ENCODE data around the gene HOXD3.

Gene HOXD3

DNA sequence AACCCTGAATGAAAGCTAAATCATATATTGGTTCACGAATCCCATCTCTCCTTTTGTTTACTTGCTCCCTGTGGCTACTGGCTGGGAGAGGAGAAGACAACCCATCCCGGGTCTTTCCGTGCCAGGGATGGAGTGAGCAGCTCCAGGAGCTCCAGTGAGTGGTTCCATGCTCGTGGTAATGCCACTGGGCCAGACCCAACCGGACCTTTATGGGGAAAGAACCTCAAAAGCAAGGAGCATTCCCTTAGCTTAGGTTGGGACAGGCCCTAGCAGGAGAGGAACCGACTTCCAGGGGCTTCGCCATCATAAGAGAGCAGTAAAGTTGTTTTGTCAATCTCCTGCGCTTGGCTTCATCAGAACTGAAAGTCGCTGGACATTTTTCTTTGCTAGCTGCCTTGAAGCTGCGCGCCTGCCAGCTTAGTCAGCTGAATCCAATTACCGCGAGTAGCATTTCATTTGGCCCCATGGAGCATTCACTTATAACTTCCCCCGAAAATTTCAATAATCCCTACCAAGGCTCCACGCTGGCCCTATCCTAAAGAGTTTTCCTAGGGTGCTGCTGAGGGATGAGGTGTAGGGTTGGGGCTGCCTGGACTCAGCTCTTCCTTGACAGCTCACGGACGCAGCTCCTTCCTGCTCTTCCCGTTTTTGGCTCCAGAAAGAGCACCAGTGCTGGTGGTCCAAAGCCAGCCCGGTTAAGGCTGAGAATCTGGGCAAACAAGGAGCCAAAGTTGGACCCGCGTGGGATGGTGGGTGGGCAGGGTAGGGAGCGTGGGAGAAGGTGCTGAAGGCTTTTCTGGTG lies 4.9 kb downstream of the HOXD3 start:
- FAIRE-seq (no peak), DNase-seq (ENCODE audit: insufficient read length, low spot score) (no peak)

DNA sequence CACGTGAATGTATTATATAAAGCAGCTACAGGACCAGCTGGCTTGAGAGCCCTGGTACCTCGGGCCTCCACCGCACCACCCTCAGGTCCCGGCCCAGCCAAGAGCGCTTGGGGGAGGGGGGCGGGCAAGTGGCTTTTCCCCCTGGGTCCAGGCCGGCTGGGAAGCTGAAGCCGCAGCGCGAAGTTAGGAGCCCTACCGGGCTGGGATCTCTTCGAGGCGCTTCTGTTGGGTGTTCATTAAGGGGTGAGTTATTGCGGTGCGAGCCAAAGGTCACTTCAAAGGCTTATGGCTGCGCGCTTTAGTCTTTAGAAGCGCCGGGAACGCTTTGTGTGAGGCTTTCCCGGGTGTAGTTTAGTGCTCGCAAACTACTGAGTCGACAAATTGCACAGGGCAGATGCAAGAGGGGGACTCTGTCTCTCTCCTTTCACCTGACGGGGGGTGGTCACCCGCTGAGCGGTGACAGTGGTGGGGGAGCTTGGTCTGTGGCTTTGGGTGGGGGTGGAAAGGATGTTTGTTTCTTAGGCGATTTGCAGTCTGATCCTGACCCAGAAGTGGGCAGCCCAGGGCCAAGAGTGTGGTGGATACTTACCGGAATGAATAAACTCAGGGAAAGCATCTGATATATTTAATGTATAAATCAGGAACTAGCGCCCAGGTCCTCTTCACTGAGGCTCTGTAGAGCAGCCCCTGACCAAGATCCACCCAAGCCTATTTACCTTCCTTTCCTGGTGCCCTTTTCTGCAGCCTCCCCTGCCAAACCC lies 6.0 kb downstream of the HOXD3 start:
- DNase-seq (ENCODE audit: insufficient read length, low spot score) (no peak), FAIRE-seq (no peak)

DNA sequence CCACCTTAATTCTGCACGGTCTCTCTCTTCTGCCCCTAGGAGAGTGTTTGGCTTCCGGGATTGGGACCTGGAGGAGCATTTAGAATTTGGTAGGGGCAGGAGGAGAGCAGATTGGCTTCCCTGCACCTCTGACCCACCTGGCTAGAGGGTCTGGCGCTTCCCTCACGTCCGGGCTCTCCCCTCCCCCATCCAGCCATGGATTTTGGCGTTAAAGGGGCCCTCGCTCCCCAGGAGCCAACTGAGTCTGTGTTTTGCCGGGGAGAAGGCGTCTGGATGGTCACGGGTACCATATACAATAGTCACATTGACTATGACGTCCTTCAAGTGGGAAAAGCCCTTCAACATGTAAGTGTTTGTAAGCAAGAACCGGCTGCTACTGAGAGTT lies 6.6 kb downstream of the HOXD3 start:
- DNase-seq (ENCODE audit: insufficient read length, low spot score) = no peak
- no peak for FAIRE-seq

DNA sequence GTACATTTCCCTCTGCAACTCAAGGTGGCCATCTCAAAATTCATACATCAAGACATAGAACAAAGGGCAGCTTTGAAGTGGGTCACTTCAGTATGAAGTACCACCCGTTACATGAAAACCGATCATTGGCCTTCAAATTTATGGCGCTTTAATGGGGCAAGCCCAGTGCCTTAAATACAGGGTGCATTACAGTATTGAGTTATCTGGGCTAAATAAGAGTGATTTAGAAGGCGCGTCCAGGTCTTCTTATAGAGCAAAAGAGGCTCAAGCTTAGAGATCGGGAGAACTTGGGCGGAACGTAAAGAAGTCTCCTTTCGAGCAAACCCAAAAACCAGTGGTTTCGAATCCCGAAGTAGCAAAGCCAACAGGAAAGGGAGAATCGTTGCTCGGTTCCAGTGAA lies 7.1 kb downstream of the HOXD3 start:
- no peak for FAIRE-seq
- DNase-seq (ENCODE audit: insufficient read length, low spot score) = no peak

DNA sequence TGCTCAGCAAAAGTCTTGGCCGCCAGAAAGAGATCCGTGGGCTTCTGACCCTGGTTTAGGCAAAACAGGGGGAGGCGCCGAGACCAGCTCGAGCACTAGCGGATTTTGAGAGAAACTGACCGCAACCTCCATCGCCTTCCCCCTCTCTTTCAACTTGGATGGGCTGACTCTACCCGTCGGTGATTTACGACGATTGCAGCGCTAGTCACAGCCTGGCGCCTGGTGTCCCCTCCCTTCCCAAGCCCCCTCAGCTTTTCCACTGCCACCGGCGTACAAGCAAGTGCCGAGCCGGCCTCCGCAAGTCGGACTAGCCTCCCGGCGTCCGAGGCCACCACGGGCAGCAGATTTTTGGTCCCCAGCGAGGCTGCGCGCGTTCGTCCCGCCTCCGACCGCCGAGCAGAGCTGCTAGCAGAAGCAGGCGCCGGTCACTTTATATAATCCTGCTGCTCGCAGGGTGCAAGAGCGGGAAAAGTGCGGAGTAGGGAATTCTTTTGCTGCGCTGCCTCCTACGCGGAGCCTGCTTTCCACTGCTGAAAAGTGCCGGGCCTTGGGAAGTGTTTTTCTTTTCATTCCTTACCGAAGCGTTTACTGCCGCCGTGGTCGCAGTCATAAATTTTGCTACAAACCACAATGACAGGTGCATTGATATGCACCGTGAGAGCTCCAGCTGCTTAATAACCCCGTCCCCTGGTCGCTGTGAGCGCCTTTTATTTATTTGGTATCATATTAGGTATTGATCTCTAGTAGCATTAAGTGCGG lies 7.7 kb downstream of the HOXD3 start:
- no peak for FAIRE-seq
- DNase-seq (ENCODE audit: insufficient read length, low spot score) = no peak

DNA sequence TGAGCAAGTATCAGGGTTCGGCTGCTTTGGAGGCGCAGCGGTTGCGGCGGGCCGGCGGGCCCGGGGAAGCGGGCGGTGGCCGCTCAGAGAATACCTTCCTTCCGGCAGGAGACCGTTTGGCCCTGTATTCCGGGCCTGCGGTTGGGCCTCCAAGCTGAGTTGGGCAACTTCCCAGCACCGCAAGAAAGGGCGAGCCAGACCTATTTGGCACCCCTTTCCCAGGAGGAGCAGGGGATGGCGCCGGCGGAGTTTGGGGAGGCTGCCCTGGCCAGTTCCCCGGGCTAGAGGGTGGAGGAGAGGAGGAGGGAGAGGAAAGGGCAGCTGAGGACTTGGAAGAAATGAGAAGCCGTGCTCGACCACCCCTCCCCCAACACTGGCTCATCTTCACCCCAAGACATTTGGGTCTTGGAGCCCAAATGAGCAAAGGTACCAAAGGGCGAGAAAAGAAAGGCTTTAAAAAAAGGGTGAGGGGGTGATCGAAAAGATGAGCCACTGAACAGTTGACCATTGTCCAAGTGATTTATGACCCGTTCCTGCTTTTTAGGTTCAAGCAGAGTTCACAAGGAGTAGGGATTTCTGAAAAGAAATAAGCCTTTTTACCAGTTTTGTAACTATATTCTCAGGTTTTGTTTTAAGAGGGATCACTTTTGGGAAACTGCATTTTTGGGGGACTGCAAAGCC lies 8.4 kb downstream of the HOXD3 start:
- DNase-seq (ENCODE audit: insufficient read length, low spot score) (no peak), FAIRE-seq (no peak)

DNA sequence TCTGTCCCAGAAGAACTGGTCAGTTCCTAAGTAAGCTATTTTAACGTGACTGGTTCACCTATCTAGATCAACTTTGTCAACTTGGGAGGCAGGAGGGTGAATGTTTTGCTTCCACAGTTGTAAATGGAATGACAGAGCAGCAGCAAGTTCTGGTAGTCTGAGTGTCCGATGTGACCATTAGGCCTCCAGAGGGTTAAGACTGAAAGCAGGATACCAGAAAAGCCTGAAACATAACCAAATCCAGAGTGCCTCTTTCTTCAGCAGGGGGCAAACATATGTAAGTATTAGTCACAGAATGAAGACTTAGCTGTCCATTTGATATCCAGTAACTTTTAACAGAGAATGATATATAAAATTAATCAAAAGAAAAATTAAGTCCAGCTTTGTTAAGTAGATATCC lies 9.2 kb downstream of the HOXD3 start:
- no peak for DNase-seq (ENCODE audit: insufficient read length, low spot score)
- FAIRE-seq = no peak

DNA sequence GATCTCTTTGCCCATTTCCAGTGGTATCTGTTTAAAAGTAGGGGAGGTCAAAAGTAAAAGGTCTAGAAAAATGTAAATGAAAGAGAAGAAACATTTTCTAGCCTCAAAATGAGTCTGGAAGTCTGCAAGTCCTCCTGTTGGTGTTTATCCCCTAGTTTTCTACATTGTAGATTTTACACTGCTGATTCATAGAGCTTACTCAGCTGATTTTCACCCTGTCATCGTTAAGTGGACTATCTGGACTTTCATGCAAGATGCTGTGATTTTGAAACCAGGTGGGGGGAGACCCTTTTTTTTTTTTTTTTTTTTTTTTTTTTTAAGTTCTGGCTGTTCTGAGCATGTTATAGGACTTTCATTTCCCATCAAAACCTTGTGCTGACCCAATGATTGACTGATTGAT lies 10.3 kb downstream of the HOXD3 start:
- DNase-seq (ENCODE audit: insufficient read length, low spot score) (no peak), FAIRE-seq (no peak)

DNA sequence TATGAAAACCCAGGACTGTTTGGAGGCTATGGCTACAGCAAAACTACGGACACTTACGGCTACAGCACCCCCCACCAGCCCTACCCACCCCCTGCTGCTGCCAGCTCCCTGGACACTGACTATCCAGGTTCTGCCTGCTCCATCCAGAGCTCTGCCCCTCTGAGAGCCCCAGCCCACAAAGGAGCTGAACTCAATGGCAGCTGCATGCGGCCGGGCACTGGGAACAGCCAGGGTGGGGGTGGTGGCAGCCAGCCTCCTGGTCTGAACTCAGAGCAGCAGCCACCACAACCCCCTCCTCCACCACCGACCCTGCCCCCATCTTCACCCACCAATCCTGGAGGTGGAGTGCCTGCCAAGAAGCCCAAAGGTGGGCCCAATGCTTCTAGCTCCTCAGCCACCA lies 12.1 kb downstream of the HOXD3 start:
- DNase-seq (ENCODE audit: insufficient read length, low spot score) (no peak), FAIRE-seq (no peak)

DNA sequence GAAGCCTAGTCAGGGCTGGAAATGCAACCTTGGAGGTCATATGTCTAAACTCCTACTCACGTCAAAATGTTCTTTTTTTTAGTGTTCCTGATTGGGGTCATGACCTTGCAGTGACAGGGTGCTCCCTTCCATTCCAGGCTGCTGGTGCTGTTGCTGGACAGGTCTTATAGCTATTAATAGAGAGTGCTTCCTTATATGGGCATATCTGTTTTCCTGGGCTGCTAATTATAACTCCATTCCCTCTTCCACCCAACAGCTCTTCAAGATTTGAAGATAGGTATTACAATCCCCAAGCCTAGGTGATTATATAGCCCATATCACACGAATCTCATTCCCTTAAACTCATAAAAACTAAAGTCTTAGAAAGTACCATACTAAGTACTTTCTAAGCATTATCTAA lies 12.6 kb downstream of the HOXD3 start:
- FAIRE-seq (no peak), DNase-seq (ENCODE audit: insufficient read length, low spot score) (no peak)

DNA sequence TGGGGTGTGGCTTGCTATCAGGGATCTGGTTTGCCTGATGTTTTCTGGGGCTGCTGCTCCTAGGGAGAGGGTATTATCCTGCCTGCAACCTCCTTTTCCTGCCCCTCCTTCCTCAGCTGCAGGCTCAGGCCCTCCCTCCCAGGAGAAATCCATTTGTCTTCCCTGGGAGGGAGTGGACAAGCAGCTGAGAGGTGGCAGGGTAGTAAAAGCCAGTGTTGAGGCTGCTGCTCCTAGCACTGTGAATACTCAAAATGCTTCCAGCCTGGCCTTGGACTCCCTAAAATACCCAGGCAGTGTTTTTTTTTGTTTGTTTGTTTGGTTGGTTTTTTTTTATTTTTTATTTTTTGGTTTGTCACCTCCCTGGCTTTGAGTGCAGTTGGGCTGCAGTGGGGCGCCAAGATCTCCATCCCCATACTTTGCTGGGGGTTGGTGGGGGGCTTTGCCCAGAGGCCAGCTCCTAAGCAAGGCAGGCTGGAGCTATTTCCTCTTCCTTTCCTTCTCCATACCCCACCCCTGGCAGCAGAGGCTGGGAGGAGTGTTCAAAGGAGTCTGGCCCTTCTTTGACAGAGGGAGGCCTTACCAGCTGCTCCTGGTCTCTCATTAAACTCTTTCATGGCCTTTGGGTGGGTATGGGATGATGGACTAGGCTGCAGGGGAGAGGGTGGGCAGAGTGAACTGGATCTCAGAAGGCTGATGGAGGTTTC lies 13.6 kb downstream of the HOXD3 start:
- DNase-seq (ENCODE audit: insufficient read length, low spot score) (no peak), FAIRE-seq (no peak)

DNA sequence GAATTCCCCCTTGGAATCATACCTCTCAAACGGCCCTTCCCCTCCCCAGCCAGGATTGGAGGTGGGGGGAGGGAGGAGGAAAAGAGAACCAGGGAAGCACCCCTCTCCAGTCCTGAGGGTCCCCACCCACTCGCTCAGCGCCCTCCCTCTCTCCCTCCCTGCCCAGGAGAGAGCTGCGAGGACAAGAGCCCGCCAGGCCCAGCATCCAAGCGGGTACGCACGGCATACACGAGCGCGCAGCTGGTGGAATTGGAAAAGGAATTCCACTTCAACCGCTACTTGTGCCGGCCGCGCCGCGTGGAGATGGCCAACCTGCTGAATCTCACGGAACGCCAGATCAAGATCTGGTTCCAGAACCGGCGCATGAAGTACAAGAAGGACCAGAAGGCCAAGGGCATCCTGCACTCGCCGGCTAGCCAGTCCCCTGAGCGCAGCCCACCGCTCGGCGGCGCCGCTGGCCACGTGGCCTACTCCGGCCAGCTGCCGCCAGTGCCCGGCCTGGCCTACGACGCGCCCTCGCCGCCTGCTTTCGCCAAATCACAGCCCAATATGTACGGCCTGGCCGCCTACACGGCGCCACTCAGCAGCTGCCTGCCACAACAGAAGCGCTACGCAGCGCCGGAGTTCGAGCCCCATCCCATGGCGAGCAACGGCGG lies 14.4 kb downstream of the HOXD3 start:
- FAIRE-seq (no peak), DNase-seq (ENCODE audit: insufficient read length, low spot score) (no peak)

DNA sequence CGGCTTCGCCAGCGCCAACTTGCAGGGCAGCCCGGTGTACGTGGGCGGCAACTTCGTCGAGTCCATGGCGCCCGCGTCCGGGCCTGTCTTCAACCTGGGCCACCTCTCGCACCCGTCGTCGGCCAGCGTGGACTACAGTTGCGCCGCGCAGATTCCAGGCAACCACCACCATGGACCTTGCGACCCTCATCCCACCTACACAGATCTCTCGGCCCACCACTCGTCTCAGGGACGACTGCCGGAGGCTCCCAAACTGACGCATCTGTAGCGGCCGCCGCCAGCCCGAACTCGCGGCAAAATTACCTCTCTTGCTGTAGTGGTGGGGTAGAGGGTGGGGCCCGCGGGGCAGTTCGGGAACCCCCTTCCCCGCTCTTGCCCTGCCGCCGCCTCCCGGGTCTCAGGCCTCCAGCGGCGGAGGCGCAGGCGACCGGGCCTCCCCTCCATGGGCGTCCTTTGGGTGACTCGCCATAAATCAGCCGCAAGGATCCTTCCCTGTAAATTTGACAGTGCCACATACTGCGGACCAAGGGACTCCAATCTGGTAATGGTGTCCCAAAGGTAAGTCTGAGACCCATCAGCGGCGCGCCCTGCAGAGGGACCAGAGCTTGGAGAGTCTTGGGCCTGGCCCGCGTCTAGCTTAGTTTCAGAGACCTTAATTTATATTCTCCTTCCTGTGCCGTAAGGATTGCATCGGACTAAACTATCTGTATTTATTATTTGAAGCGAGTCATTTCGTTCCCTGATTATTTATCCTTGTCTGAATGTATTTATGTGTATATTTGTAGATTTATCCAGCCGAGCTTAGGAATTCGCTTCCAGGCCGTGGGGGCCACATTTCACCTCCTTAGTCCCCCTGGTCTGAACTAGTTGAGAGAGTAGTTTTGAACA lies 15.1 kb downstream of the HOXD3 start:
- FAIRE-seq (no peak), DNase-seq (ENCODE audit: insufficient read length, low spot score) (no peak)

DNA sequence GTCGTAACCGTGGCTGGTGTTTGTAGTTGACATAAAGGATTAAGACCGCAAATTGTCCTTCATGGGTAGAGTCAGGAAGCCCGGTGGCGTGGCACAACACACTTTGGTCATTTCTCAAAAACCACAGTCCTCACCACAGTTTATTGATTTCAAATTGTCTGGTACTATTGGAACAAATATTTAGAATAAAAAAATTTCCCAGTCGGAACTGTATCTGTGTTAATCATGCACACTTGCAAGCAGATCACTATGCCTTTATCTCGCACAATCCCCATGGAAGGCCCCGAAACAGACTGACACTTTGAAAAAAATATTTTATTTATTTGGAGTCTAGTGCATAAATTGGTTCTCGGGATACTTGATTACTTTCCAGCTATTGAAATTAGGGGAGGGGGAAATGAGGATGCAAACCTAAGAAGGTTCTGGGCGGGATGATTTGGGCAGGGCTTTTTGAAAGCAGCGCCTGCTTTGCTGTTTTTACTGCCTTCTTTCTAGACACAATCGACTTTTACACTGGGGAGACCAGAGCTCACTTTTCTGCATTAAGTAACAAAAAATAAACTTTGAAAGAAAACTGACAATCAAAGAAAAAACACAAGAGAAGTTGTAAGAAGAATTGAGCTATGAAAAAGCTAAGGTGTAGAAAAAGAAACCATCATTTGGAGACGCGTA lies 15.9 kb downstream of the HOXD3 start:
- DNase-seq (ENCODE audit: insufficient read length, low spot score) (no peak), FAIRE-seq (no peak)

DNA sequence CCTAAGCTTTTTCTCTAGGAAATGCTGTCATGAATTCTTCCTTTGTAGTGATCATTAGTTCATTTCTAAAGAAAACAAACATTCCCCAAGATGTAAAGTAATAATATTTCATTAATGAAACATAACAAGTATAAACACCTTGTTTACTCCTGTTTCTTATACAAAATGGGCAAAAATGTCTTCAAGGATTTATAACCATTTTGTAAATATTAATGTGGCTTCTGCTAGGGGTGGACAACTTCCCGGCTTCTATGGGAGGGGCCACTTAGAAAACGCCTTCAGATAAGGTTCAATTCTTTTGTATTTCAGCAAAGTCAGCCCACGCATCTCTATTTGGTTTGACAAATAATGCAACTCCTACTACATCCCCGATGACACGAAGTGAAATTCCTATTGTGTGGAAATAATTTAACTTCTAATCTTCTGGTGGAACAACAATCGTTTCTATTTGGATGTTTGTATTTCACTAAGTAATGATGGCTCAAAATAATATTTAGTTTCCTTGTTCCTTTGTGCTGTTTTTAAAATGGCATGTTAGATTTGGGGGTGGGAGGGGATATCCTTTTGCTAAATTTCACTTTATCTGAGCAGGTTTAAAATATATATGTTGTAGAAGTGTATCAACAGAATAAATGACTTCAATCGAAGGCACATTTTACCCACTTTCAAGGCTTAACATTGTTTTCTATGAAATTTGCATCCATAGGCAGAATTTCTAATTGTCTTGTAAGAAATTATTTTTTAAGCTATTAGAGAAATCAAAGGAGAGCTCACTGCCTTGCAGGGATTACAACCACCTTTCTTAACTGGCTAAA lies 16.7 kb downstream of the HOXD3 start:
- no peak for DNase-seq (ENCODE audit: insufficient read length, low spot score)
- no peak for FAIRE-seq

DNA sequence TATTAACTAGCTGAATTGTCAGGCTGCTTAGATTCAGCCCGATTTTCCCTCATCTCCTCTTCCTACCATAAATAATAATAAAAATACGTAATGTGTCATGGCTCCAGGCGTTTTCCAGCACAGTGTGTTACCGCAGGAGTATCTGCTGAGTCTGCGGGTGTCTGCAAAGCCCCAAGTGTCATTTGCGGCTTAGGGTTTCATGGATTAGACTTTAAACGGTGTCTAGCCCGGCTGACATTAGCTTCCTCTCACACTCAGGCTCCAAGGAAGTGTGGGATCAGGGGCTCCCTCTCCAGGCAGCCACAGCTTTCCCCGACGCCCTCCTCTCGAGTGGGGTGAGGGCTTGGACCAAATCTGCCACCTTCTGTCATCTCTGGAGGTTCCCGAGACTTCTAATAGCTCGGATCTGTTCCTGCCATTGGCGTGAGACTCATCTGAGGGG lies 17.3 kb downstream of the HOXD3 start:
- FAIRE-seq (no peak), DNase-seq (ENCODE audit: insufficient read length, low spot score) (no peak)
